ENCODE measurements around the gene TPRX1.

- TF ChIP-seq POLR2AphosphoS5 (IDR thresholded peaks at IDR 0.05; ENCODE audit: borderline replicate concordance, low read depth, low read length) (no peak), EZH2 (IDR thresholded peaks at IDR 0.05) (no peak), FOXP2 (optimal IDR thresholded peaks at IDR 0.05; ENCODE audit: control extremely low read depth, extremely low read length, insufficient read depth) (no peak)
Observed at GRCh38 chr19:47754206-47755064, 49.9 kb downstream of the TPRX1 start.

Data from SK-N-MC (cell line).